AG08395 (cell line): ENCODE data around the gene ARHGAP25.

Experiments
- DNase-seq: peaks from one replicate; pipeline ENCODE4 v3.0.0; 2012; ENCODE audit warnings: mixed read lengths, low spot score

ARHGAP25 gene

DNA sequence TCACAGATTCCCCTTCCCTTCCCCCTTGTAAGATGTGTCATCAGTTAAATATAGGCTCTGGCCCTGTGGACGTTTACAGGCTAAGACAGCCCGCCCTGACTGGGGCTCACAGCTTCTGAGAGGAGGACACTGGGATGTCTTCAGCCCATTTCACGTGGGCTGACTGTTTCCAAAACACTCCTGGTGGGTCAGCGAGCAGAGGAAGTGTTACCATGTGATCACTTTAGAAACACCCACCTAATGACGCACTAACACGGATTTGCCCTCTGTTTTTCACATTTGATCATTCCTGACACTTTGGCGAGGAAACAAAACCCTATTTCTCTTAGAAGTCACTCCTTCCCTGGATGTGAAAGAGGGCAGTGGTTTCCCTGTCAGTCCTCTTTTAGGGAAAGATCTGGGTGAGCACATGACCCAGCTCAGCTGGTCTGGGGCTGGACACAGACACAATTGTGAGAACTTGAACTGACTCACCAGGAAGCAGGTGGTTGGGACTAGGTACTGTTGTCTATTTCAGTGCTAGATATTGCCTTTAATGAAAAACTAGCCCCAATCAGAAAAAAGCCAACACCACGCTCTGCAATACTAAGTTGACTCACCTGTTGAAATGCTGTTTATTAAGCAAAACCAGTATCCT is 97.7 kb downstream of the ARHGAP25 start:
- peak; percentile 24 for DNase-seq

DNA sequence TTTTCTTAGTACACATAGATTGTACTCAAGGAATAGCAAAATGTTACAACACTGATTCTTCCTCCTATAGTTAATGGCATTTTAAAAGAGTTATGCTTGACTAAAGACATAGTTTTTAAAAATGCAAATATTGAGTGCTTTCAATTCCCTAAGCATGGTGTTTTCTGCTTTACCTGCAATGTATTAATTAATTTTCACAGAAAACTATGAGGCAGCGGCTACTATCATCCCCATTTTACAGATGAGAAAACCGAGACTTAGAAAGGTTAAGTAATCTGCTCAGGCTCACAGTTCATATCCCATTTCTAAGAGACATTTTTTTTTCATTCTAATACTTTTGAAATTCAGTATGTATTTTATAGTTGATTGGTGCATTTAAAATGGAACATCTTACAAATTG is 98.6 kb downstream of the ARHGAP25 start:
- DNase-seq = no peak

DNA sequence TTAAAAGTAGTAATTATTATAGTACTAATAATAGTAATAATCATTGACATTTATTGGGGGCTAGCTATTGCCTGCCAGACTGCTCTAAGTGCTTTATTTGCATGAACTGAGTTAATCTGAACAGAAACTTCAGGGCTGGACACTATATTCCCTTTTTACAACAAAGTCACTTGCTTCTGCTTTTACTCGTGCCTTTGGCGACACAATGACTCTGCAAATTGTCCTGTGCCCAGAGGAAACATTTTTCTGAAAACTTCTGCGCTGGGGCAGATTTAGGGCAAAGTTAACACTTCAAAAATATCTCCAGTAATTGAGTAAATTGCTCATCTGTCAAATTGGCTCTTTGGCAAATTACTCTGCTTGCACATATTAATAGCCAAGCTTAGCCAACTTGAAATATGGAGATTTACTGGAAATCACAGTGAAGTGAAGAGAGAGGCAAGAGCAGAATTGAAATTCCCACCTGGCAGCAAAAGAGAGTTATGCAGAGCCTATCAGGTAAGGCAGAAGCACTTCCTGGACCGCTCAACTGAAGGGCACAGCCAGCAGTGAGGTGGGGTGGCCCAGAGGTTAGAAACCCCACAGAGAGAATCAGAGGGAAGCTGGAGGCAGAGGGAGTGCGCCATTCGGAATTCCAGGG is 100.2 kb downstream of the ARHGAP25 start:
- DNase-seq = no peak

DNA sequence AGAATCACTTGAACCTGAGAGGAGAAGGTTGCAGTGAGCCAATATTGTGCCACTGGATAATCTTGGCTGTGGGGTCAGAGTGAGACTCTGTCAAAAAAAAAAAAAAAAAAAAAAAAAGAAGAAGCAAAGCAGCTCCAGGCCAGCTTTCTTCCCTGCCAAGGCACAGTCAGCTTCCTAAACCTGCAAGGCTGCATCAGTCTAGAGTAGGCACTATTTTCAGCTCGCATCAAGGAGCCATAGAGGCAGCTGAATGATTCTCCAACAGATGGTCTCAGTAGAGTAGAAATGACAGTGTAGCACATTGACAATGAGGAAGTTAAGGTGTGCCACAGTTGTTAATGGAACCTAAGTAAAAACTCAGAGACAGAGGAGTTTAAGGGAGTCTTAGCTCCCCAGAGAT is 101.0 kb downstream of the ARHGAP25 start:
- DNase-seq = no peak

DNA sequence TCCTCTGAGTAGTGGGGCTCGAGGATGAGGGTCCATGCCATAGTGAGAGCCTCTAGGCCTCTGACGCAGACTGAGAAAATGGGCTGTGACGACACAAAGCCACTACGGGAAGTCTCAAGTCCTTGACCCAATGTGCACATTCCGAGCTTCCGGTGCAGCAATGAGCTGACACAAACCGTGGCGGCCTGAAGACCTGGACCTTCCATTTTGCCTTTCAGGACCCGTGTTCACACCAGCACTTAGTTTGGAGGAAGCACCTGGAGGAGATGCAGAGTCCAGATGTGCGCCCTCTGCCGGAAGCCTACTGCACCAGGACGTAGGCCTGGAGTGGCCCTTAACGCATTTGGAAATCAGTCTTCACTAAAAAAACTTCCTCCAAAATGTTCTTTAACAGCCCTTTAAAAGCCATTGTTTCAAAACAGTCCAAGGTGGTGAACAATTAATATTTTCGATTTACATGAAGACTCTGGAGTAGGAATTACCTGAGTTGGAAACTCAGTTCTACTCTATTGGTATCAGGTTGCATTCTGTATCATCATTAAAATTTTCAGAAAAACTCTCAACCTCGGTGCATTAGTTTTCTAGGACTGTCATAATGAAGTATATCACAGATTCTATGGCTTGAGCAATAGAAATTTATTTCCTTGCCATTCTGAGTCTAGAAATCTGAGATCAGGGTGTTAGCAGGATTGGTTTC is 102.7 kb downstream of the ARHGAP25 start:
- DNase-seq = no peak

DNA sequence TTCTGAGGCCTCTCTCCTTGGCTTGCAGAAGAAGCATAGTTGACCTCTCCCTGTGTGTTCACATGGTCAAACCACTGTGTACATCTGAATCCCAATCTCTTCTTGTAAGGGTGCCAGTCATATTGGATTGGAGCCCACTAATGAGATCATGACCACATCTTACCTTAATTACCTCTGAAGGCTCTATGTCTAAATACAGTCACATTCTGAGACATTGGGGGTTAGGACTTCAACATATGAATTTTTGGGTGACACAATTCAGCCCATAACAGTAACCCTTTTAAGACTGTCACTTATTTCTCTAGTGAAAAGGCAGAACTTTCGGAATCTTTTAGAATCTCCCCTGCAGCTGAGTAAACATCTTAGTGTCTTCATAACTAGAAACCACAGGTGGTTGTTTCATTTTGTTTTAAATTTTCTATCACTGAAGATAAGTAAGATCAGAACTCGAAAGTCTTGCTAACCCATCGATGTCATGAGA is 103.3 kb downstream of the ARHGAP25 start:
- no peak for DNase-seq

DNA sequence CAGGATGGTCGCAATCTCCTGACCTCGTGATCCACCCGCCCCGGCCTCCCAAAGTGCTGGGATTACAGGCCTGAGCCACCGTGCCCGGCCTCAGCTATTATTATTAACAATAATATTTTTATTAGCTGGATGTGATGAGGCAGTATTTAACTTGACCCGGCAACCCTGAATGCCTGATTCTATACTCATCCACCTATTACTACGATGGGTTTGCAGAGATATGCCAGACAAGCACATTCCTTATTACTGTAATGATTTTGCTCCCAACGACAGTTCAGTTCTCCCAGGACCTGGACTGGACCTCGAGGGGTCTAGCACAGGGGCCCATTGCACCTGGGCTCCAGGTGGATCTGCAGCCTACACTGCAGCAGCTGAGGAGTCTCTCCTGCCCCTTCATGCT is 104.0 kb downstream of the ARHGAP25 start:
- DNase-seq = no peak

DNA sequence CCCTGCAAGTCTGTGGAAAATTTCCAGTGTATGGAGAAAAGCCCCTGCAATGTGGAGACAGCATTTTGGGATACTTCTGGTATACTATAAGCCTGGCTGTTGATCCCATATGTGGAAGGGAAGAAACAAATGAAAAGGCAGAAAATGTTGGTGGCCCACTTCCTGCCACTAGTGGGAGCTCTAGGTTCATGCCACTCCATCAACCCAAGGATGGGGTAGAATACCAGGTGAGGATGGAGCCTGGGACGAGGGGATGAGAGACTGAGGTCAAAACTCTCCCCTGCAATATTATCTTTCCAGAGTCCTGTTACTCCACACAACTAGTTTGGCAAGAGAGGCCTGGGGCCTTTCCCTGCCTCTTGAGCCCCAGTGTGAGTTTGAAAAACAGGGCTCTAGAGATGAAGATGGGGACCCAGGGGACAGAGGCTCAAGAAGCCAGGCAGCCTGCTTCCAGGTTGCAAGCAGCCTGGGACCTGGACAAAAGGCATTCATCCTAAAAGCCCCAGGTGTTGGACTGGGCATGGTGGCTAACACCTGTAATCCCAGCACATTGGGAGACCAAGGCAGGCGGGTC is 104.7 kb downstream of the ARHGAP25 start:
- DNase-seq = peak; percentile 20

DNA sequence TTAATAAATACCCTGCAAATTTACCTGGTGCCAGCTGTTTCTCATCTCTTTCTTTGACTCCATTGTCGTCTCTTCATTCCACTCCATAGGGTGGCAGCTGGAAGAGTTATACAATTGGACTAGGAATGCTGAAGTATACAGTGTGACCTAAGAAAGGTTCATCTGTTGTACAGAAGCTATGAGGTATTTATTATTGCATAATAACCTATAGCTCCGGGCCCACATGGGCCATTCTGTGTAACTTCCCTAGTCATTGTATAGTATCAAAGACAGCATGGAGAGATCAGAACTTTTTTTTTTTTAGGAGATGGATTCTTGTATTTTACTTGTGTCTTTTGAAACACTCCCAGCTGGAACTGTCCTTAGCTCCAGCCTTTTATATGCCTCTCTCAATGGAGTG is 110.4 kb downstream of the ARHGAP25 start:
- DNase-seq = no peak

DNA sequence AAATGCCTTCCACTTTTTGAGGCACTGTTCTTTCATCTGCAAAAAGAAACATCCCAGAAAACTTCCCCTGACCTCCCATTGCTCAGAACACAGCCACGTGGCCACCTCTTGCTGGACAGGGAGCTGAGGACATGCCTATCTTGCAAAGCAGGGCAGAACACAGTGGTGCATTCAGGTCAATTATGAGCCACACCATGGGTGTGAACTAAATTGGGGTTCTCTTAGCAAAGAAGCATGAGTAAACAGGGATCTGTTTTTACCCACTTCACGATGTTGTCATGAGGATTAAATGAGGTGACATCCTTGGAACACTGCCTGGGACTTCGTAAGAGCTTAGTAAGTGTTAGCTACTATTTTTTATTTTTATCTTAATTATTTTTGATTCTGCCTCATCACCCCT is 111.5 kb downstream of the ARHGAP25 start:
- no peak for DNase-seq

DNA sequence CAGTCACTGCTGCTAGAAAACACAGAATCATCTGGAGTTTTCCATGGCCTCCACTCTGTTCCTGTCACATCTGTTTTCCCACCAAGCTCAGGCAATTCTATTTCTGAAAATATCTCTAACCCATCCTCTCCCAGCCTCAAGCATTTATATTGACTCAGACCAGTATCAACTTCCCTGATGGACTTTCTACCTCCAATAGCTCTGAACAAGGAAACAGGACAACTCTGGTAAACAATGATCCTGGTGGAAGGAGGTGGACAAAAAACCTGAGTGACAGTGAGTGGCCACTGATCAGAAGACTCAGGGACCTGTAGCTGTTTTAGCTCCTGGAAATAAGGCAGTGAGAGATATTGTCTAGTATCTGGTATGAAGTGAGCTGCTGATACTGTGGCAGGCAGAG is 113.1 kb downstream of the ARHGAP25 start:
- DNase-seq = no peak

DNA sequence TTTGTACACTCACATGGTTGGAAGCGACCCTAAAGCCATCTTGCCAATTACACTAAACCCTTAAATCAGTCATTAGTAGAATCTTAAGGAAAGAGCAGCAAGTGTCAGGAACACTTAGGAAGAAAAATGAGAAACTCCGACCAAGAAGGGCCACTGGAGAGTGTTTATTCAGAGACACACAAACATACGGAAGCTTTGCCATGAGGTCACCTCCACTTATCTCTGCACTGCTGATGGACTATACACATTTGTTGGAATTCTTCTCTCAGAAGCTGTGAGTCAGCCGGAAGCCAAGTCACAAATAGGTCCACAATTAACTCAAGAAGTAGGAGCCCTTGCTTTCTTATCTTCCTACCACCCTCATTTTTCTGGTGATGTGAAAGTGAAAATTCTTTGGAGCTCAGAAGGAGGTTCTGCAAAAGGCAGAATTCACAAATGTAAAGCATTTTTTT is 115.0 kb downstream of the ARHGAP25 start:
- DNase-seq = no peak

DNA sequence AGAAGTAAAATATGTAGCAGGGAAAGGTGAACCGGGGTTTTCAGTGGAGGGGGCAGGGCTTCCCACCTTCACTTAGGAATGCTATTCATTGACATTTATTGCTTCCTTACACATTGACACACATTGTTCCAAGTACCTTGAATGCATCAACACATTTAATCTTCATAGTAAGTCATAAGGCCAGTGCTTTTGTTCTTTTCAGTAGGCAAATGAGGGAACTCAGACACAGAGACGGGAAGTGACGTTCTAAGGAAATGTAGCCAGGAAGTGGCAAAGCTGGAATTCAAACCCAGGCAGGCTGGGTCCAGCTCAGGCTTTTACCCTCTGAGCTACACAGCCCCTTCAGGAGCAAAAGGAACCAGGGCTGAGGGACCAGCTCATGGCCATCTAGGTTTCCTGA is 115.9 kb downstream of the ARHGAP25 start:
- no peak for DNase-seq

DNA sequence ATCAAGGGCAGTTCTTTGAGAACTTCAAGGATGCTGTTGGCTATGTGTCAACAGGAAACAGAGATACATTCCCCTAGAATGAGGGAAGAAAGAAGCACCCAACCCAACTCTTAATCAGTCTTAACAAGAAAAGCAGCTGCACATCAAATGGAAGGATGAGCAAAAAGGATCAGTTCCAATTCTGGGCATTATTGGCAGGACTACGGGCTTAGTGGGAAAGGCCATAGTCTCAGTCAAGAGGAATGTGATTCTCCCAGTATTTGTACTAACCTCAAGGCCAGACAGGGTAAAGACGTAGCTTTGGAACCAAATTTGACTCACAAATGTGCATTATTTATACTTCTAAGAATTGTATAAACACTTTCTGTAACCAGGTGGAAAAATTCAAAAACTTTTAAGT is 118.4 kb downstream of the ARHGAP25 start:
- no peak for DNase-seq

DNA sequence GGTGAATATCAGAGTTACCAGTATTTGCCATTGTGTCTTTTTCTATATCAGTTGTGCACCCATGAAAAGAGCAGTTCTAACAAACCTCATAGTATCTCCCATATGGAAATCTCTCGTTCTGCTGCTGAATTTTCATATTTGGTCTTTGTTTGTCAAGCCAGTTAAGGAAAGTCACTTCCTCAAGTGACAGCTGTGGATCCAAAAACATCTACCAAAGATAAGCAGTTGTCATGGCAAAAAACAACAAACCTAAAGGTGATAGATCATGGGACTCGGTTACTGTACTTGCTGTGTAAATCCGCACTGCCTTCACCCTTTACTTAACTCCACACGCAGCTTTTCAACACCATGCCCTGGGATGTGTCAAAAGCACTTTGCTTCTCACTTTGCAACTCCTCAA is 119.3 kb downstream of the ARHGAP25 start:
- DNase-seq = no peak

DNA sequence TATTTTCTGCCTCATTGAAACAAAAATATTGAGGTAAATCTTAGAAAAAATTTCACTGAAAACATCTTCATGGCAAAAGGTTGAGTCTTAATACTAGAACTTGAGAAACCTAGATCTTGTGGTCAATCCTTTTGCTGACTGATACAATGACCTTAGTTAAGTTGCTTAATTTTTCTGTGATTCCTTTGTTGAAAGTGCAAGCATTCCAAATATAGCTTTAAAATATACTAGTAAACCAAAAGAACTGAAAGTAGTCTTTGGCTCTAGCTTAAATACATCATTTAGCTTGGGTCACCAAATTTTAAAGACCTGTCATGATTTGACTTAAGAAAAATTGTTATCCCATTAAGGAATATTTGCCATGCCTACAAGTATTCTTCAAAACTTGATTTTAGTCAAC is 119.9 kb downstream of the ARHGAP25 start:
- DNase-seq = no peak

DNA sequence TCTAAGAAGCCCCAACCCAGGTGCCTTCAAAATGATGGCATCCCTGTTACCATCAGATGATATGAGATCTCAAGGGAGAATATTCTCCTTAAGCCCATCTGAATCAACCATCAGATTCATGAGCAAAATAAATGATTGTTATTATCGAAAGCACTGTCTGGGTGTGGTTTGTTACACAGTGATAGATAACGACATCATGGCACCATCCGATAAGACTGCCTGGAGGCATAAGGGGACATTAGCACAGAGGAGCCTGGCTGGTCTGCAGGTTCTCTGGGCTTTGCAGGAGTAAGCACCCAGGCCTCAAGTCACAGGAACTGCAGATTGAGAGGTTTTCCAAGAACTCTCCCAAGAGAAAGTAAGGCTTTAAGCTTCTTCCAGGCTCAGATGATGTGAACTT is 120.9 kb downstream of the ARHGAP25 start:
- no peak for DNase-seq

DNA sequence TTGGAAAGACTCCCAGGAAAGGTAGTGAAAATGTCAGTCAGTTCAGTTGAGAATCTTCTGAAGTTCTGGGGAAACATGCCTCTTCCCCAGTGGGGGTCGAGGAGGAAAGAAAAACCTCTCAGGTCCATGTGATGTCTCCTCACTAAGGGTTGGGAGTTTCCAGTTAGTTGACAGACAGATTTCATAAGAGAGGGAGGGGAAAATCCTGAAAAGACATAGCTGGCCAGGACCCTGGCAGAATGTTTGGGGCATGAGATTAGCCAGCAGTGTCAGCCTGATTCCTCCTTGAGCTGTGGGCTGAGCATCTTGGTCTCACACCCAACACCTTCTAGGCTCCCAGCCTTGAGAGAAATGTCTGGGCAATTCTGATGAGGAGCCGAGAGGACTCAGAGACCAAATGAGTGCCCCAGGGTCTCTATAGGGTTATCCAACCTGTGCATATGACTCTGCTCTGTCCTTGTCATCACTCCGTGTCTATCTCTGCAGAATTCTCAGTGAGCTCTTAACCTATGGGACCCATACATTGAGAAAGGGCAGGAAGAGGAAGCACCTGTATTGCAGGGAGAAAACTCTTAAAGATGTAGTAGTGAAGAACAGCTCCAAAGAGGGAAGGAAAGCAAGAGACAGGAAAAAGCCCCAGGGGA is 122.7 kb downstream of the ARHGAP25 start:
- no peak for DNase-seq

DNA sequence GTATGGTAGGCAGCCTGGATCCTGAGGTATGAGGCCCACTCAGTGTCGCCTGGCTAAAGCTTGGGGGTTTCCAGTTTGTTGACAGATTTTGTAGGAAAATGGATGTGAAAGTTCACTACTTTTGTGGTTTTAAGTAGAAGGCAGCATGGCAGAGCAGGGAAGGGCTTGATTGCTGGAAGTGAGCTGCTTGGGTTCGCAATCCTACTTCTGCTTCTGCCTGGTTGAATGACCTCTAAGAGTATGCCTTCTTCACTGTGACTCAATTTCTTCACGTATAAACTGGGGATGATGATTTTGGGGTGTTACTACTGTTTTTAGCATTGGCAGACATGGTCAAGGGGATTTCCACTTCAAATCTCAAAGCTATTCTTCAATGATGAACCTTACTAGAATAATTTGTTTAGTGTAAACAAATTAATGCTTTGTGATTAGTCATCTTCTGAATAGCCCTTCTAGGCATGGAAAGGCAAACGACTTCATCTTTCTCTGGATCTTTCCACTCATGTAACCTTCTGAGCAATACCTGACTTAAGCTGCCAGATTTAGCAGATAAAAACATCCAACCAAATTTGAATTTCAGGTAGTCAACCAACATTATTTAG is 123.3 kb downstream of the ARHGAP25 start:
- no peak for DNase-seq

DNA sequence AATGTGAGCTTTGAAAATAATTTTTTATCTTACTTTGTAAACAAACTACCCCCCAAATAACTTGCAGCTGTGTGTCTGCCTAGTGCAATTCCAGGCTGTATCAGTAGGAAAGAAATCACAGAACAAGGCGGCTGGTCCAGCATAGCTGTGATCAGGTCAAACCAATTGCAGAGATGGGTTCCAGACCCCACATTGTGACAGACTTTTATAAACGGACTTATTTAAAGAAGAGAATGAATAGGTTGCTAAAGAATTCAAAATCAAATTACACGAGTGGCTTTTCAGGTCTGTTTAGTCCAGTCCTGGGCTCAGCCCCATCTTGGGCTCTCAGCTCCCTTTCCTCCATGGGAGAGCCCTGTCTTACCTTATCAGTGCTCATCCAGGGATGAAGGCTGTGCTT is 125.5 kb downstream of the ARHGAP25 start:
- DNase-seq = no peak

DNA sequence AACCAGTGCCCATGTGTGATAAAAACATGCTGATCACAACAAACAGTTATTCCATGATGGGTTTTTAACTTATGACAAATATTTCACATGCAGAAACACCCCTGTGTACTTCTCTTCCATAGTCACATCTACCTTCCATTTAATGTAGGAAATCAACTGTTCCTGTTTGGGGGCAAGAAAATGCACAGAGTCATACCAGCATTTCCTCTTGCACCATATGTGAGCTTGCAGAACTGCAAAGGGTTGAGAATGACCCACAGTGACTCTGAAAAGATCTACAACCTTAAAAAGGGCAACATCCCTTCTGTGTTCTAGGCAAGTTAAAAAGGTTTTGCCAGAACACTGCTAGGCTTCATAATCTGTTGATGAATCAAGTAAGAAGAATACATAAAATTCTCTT is 126.7 kb downstream of the ARHGAP25 start:
- DNase-seq = no peak

DNA sequence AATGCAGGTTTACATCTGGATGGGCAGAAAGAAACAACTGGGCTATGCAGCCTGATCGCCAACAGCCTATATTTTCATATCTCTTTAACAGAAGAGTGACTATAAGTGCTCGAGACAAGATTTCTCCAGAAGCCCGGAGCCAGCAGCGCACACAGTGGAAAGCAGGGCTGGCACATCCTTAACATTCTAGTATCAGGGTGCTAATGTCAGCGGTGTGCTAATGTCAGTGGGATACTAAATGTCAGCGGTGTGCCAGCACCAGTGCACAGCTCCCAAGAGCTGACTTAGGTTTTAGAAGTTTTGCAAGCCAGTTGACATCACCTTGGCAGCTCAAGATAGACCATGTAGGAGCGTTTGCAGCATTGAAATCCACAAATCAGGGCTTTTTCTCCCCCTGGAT is 128.3 kb downstream of the ARHGAP25 start:
- DNase-seq = no peak
